Epidermal melanocyte (primary cell): Measurements from ENCODE around the gene FAF1.

Experiments used
- DNase-seq: peaks from one replicate; pipeline ENCODE4 v3.0.0; 2011; ENCODE audit warnings: low spot score; ENCODE audit not compliant: insufficient read length

The FAF1 gene

DNA sequence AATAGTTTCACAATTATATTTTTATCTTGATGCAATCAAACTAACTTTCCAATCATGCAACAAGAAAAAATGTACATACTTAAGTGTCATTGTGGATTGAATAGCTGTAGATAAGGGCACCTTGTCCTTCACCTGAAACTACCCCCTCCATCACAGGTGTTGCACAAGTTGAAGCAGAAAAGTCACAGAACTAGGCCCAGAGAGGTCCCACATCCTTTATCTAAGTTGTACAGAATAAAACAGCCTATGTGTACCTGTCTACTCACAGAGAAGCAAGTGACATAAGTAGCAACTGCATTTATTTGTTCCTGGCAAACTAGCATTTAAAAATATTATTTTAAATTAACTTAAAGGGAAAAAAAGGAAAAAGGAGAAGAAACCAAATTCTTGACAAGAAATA, 256.8 kb downstream of the FAF1 start:
- DNase-seq: no peak

DNA sequence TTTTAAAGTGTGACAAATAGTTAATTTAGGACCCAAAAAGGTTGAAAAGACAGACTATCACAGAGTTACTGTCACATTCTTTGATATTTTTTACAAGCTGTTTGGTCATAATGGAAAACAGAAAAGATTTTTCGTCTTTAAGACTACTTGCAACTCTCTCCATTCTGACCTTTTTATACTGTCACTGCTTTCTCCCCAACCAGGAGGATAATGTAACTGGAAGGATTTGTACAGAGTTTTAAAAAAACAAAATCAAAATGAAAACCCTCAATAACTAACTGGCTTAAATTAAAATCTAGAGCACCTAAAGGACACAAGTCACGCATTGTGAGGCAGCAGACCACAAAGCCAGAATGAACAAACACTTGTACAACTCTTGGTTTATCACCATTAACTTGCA, 257.7 kb downstream of the FAF1 start:
- DNase-seq: no peak

DNA sequence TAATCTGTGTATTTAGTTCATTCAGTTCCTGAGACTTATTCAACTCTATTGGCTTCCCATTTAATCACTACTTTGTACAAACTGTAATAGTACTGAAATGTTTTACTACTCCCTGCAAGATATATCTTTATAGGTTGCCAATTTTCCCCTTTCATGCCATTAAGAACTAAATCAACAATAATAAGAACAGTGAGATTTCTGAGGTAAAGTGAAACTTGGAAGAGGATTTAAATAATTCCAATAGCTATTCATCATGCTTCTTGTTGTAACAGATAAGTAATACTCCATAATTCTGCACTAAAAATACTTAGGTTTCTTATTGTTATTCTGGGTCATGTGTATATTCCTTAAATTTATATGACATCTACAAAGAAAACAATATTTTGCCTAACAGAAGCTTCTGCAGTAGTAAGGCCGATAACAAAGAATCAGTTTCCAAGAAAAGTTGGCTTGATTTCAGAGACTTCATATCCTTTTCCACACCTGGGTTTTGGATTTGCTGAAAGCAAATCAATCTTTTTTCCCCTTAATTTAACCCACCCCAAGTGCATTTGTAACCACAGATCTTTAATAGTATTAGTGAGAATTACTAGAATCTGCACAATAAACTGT, 258.3 kb downstream of the FAF1 start:
- no peak for DNase-seq

- no peak for DNase-seq
Measured at GRCh38 chr1:50700621-50701020, 259.4 kb downstream of the FAF1 start.

- no peak for DNase-seq
Measured at GRCh38 chr1:50700214-50700613, 259.9 kb downstream of the FAF1 start.

GRCh38 chr1:50699795-50700194, 260.3 kb downstream of the FAF1 start:
- DNase-seq: no peak

DNA sequence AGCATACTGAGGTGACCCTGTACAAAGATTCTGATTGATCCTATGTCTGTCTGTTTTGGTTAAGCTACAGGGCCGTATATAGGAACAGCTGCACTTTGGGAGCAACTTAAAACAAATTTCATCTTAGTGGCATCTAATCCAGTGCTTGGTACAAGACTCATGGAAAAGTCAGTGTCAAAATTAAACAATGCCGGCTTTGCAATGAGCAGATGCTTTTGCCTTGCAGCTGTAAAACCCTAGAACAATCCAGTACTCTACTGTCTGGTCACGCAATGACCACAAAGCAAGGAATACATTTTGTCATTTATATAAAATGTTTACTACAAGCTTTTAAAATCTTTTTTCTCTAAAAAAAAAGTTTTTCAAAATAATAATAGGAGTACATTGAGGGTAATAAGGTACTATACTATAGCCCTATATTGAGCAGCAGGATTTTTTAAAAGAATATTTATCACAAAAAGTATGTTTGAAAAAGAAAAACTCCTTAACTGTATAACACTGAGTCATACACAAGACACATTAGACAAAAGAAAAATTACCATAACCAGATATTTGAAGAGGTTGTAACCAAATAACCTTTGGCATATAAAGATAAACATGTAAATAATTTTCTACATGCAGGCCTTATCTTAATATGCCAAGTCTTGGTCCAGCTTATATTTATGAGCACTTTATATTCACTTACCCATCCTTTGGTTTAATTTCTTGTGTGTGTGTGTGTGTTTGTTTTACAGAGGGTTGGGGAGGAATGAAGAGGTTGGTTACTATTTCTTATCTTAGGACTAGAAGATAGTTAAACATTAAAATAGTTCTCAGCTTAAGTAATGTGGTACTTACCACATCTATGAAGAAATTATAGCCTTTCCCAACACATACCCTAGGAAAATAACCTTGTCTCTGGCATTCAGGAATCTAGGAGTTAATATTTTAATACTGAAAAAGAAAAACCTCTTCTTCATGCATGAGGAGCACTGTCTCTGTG, 262.3 kb downstream of the FAF1 start:
- no peak for DNase-seq

GRCh38 chr1:50693829-50694228, 266.2 kb downstream of the FAF1 start:
- DNase-seq: no peak

DNA sequence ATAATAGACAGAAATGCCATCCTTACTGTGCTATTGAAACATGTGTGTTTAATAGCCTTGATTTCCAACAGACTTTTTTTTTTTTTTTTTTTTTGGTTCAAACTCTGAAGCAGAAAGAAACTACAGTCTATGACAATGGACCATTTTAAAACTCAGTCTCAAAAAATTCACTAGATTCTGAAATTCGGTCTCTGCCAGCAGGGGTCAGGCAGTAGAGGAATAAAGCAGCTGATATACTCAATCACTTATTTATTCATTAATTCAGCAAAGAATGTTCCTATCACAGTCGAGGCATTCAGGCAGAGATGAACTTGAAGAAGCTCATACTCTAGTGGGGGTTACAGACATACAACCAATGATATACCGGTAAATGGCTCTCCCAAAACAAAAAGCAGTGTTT, 275.9 kb downstream of the FAF1 start:
- DNase-seq: no peak

DNA sequence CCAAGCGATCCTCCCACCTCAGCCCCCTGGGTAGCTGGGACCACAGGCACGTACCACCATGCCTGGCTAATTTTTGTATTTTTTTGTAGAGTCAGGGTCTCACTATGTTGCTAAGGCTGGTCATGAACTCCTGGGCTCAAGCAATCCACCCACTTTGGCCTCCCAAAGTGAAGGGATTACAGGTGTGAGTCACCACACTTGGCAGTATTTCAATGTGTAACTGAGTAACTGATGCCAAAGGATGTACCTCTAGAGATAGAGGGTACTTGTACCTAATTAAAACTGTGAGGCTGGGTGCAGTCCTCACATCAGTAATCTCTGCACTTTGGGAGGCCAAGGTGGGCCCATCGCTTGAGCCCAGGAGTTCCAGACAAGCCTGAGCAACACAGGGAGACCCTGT, 278.1 kb downstream of the FAF1 start:
- DNase-seq: no peak

GRCh38 chr1:50667710-50668356, 292.2 kb downstream of the FAF1 start:
- DNase-seq: no peak

- DNase-seq: no peak
Measured at GRCh38 chr1:50667272-50667671, 292.8 kb downstream of the FAF1 start.

DNA sequence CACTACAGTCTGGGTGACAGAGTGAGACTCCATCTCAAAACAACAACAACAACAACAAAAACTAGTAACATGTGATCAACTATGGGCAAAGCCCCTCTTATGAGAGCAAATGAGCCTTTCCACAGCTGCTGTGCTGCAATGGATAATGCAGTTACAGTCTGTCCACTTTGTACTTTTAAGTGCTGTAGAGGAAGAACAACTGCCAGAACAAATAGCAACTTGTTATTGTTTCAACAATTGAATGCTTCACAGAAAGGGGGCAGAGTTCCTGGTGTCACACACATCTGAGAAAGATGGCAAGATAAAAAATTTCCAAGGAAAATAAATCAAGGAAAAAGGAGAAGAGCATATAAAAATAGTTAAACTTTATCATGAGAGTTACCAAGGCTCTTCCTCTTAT, 293.2 kb downstream of the FAF1 start:
- no peak for DNase-seq

DNA sequence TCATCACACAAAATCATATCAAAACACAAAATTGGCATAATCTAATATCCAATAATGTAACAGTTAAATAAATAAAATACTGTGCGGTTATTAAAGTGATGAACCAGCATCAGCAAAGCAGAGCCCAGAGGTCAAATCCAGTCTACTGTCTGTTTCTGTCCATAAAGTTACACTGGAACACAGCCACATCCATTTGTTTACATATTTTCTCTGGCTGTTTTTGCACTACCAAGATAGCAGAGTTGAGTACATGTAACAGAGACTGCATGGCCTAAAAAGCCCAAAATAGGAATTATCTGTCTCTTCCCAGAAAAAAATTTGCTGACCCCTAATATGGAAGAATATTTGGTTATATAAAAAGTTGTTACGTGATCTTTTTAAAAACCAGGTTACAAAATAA, 294.7 kb downstream of the FAF1 start:
- DNase-seq: no peak

GRCh38 chr1:50661626-50662025, 298.4 kb downstream of the FAF1 start:
- DNase-seq: no peak

DNA sequence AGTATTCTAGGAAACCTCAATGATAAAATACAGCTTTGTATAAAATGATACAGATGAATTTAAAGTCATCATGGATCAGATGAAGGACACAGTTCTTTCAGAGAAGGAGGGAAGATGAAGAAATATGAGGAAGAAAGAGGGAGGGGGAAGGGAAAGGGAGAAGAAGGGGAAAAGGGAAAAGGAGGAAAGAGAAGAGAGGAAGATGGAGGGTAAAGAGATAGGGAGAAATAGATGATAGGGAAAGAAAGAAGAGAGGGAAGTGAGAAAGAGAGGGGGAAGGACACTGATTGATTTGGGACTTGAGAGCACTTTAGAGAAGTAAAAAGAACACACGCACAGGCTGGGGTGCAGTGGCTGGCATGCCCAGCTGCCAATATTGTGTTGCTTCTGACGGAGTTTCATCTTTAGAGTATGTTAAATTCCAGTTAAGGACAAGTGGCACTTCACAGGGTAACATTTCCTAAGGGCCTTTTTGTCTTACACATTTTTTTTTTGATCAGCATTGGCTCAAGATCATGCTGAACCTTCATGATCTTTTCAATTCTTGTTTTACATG, 300.9 kb downstream of the FAF1 start:
- no peak for DNase-seq

DNA sequence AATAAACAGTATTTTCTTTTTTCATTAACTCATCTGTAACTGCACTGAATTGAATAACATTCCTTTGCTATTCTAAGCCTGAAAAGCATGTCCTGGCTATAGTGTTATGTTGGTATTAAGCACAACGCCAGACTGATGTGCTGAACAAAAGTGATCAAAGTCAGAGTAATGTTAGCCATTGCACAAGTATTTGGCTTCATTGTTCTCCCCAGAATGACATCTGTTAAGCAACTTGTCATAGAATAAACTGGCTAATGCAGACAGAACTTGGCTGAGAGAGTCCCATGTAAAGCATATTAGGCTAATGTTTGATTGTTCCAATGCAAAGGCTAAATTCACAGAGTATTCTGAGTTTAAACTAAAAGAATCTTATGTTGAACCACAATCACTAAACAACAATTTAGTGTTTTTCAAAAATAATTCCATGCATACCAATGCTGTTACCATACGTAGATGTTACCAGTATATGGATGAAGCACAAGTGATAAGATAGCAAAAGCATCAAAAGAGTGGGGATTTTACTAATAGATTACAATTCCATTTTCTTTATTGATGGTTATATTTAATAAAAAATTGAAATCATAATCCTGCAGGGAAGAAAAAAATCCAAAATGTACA, 301.5 kb downstream of the FAF1 start:
- DNase-seq: no peak

- no peak for DNase-seq
Measured at GRCh38 chr1:50656931-50657330, 303.1 kb downstream of the FAF1 start.

GRCh38 chr1:50651476-50652263, 308.4 kb downstream of the FAF1 start:
- DNase-seq: no peak

- no peak for DNase-seq
Measured at GRCh38 chr1:50646526-50646925, 313.5 kb downstream of the FAF1 start.

GRCh38 chr1:50645139-50645538, 314.9 kb downstream of the FAF1 start:
- no peak for DNase-seq
